ENCODE measurements around the gene CCK.

Gene CCK

DNA sequence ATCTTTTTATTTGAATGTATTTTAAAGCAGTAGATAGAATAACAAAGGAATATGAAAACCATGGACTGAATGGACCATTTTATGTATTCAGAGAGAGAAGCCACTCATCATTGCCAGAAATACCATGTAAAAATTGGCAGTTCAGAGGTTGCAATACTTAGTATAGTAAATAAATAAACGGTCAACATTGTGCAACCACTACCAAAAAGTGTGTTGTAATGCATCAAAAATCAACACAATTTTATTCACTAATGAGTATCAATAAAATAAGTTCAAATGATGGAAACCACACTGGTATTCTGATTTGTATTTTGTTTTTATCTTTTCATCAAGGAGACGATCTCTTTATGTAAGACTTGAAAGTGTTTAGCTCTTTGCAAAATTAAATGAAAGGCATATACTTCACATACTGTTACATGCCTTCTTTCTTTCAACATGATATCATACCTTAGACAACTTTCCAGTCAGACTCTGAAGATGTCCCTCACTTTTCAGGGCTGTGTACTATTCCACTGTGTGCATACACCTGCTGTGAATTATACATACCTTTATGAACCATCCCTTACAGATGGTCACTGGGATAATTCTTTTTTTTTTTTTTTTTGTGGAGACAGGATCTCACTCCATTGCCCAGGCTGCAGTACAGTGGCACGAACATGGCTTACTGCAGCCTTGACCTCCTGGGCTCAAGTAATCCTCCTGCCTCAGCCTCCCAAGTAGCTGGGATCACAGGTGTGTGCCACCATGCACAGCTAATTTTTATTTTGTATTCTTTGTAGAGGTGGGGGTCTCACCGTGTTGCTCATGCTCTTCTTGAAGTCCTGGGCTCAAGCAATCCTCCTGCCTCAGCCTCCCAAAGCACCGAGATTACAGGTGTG is 40.3 kb downstream of the CCK start:
- no peak for DNase-seq (ENCODE audit: low read depth)

DNA sequence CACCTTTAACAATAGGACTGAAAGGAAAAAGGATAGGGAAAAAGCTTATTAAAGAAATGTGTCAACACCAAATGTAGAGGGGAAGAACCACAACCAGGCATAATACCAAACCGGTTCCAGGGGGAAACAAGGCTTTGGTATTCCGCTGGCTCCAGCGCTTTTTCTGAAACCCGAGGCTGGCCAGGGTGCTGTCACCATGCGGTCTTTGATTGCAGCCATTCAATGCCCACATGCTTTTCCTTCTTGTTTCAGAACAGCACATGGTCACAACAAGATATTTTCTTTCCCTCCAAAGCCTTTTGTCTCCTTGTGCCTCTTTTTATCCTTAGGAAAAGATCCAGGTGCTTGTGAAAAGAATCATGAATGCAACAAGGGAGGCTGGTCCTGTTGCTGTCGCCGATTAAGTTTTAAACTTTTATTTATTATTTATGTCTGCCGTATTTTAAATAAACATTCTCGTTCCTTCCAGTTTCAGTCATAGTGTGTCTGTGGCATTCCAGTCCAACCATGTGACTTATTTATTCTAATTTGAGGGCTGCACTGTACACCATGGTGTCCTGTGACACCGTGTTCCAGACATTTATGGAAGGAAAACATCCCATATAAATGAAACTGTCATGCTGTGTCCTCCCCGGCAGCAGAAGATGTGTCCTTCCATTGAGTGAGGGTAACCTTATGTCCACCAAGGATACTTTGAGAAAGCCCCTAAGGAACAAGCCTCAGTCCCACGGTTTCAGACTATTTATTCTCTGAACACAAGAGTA is 41.1 kb downstream of the CCK start:
- no peak for DNase-seq (ENCODE audit: low read depth)

DNA sequence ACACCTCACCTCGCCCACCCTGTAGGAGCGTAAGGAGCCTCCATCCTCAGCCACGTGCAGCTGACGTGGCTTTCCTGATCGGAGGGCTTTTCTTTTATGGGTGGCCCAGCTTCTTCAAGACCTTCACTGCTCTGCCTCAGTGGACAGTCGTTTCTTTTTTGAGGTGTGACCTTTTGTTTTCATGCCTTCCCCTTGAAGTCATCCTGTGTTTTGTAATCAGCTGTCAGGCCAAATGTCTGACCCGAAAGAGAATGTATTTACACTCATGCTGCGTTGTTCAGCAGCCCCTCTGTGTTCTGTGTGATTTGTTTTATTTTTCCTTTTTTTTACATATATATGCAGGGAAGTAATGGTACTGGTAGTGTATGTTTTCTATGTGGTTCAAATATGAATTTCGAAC is 41.8 kb downstream of the CCK start:
- DNase-seq (ENCODE audit: low read depth) = no peak

DNA sequence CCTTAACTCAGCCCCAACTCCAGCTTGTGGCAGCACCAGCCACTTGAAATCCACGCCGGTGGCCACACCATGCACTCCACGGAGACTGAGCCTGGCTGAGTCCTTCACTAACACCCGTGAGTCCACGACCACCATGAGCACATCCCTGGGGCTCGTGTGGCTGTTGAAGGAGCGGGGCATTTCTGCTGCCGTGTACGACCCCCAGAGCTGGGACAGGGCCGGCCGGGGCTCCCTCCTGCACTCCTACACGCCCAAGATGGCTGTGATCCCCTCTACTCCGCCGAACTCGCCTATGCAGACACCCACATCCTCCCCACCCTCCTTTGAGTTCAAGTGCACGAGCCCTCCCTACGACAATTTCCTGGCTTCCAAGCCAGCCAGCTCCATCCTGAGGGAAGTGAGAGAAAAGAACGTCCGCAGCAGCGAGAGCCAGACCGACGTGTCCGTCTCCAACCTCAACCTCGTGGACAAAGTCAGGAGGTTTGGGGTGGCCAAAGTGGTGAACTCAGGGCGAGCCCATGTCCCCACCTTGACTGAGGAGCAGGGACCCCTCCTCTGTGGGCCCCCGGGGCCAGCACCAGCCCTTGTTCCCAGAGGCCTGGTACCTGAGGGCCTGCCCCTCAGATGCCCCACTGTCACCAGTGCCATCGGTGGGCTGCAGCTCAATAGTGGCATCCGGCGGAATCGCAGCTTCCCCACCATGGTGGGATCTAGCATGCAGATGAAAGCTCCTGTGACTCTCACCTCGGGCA is 42.9 kb downstream of the CCK start:
- DNase-seq (ENCODE audit: low read depth) = no peak

DNA sequence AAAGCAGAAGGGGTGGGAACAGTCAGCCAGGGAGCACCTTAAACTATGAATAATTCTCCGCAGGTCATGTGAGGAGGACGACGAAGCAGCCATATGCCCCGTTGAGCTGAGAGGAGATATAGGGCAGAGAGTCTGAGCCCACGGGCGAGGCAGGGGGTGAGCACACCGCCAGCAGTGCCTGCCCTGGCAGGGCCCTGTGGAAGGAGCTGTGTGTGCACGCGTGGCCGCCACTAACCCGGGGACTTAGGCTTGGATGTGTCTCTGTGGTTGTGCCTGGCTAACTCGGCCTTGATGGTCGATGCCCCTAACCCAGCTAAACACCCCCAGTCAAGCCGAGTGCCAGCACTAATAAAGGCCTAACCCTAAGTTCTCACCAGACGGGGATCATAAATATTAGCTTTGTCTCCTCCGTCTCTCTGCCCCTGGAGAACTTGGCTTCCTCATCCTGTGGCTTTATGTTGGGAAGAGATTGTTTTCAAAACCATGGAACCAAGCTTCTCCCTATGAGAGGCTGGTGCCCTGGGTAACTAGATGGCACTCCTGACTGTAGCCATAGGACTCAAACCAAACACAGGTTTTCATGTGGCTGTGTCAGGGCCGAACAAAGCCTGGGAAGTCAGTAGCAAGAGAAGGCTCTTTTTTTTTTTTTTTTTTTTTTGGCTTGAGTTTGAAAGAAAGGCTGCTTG is 45.4 kb downstream of the CCK start:
- no peak for DNase-seq (ENCODE audit: low read depth)

DNA sequence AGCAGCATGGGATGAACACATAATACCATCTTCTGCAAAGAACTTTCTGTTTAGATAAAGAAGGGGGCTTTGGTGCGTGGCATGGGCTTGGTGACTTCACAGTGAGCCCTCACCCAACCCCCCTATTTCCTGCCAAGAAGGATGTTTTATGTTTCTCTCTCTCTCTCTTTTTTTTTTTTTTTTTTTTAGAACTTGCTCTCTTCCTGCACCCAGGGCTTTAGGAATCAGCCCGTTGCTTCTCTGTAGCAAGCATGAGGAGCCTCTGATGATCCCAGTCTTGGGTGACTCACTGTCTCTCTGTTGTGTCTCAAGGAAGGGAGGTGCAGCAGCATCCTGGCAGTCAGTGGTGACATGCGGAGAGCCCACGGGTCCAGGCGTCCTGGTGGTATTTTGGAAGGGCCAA is 49.1 kb downstream of the CCK start:
- no peak for DNase-seq (ENCODE audit: low read depth)

DNA sequence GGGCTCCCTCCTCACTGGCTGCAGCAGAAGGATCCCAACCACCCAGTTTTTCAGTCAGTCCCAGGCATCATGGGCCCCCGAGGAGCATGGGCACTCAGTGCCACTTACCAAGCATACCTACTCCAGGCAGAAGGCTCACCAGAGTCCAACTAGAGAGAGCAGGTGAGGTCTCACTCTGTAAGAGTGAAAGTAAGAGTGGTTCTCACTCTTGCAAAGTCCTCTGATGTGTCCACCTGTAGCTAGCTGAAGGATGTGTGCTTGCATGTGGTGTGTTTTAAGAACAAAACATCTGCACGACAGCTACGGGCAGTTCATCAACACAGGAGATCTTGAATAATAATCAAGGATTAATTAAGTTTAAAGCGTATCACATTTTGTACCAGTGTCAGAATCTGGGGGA is 49.7 kb downstream of the CCK start:
- no peak for DNase-seq (ENCODE audit: low read depth)

DNA sequence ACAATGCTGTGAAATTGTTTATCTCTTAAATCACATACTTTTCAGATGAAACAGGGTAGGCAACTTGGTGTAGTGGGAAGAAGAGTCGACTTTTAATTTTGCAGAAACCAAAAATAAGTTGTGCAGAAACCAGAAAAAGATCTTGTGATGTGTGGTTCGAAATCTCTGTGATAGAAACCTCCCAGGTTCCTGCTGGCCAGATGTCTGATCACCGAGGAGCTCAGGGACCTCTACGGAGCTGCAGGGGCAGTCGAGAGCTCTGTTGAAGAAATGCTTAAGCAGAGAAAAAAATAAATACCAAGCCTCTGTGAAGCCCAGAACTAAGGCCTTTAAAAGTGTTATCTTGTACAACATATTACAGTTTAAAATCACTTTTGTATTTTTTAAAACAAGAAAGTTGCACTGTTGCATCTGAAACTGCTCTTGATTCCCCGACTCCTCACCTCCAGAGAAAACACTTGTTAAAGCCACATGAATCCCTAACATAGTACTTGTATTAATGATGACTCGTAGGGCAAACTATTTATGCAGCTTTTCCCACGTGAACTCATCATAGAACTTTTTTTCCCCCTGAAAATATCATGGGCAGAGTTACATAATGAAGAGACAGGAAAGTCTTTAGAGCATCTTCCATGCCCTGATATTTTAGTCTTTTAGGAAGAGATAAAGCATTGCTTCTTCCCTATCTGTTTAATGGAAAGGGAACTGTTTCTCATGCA is 51.3 kb downstream of the CCK start:
- no peak for DNase-seq (ENCODE audit: low read depth)

DNA sequence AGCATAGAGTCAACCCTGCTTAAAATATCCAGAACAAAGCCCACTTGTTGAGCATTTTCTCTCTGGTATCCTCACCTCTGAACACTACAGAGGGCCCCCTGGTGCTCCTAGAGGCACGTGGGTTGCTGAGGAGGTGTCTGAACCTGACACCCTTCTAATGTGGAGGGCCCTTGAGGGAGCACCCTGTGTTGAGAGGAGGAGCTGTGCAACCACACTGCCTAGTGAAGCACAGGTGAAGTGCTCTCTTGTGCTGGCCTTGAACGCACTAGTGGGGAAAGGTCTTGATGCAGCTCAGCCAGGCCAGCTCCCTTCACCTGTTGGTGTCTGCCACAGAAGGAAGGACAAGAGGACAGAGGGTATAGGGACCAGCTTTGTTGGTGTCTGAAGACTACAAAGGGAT is 51.9 kb downstream of the CCK start:
- DNase-seq (ENCODE audit: low read depth) = no peak

DNA sequence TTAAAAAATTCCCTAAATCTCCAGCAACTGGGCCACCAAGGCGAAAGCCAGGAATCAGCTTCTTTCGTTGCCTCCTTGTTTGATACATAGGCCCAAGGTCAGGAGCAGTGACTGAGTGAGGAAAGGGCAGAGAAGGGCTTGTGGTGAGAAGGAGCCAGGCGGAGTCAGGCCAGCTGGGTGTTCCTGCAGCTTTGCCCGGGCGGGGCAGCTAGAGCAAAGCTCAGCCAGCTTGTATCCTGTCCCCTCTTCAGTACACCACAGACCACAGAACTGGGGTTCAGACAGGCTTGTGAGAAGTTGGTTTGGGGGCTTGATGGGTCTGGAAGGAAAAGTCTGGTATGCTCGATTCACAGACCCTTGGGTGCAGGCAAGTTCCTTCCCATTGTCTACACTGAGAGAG is 52.6 kb downstream of the CCK start:
- DNase-seq (ENCODE audit: low read depth) = no peak

DNA sequence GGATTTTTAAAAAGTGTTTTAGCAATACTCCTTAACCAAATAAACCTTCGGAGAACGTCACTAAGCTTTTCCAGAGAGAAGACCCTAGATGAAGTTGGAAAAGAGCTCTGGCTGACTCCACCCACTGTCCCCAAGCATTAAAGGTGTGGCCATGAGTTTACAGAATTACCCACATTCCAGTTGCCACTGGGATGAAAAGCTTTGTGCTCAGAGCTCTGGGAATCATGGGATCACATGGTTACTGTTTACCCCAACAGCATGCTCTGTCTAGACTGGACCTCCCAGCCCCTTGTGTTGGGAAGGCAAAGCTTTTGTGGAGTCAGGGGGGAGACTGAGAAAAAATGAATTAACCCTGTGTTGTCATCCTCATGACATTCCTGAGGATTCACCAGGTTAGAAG is 55.3 kb downstream of the CCK start:
- DNase-seq (ENCODE audit: low read depth) = no peak

DNA sequence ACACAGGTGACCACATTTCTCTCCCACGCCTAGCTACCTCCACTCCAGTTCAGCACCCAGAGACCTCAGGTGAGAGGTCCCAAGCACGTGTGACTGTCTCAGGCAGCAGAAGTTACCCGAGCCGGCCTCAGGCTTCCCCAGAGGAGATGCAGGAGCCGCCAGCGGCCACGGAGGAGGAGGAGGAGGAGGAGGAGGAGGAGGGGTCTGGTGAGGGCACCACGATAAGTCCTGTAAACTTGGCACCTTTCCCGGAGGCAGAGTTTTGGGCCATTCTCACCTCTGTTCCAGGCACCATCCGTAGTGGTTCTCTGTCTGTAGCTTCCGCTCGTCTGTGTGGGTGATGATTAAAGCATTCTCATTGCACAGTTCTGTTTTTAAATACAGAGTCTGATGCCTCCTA is 56.1 kb downstream of the CCK start:
- no peak for DNase-seq (ENCODE audit: low read depth)
